Measurements from ENCODE around the gene TUBA3D.
"Not testable (repeated sequence)": the region's sequence is repeated elsewhere in the genome, so short reads cannot be mapped to it uniquely, and the experiment has no call there.

The TUBA3D gene

GRCh38 chr2:131519466-131519865 lies 43.5 kb downstream of the TUBA3D start:
- TF ChIP-seq EZH2phosphoT487 (IDR thresholded peaks at IDR 0.05; ENCODE audit: low read length): no peak
- no peak for TF ChIP-seq CTCF (IDR thresholded peaks at IDR 0.05; ENCODE audit: low read length)

GRCh38 chr2:131519871-131520470 lies 44.1 kb downstream of the TUBA3D start:
- not testable (repeated sequence) for H3K36me3 ChIP-seq (replicated peaks; ENCODE audit: insufficient read depth, low read length)

More at GRCh38 chr2:131519466-131519865, 43.5 kb downstream of the TUBA3D start:
- no peaks in the 10 kb centered on the region for H3K27me3 ChIP-seq (replicated peaks; ENCODE audit: insufficient read depth, low read length)
- H3F3A ChIP-seq (ENCODE audit: insufficient read depth, low read length): no peaks in the 10 kb centered on the region
- no peaks in the 10 kb centered on the region for H3K9me3 ChIP-seq (replicated peaks; ENCODE audit: insufficient read depth, low read length)
- no peak for DNase-seq
- no peaks in the 10 kb centered on the region for H3K9me2 ChIP-seq (replicated peaks; ENCODE audit: insufficient read depth, low read length)
- no peaks in the 10 kb centered on the region for H3K36me3 ChIP-seq (replicated peaks; ENCODE audit: insufficient read depth, low read length)
- H4K20me1 ChIP-seq (ENCODE audit: insufficient read depth, low read length): no peaks in the 10 kb centered on the region
- no peak overlapping the region for H3K9ac ChIP-seq (ENCODE audit: low read length)
- no peak overlapping the region for H3K4me3 ChIP-seq (ENCODE audit: low read length)
- no peaks in the 10 kb centered on the region for H3K79me2 ChIP-seq (ENCODE audit: low read length)
- no peak overlapping the region for H2AFZ ChIP-seq (ENCODE audit: low read length)
- no peaks in the 10 kb centered on the region for H3K4me1 ChIP-seq (ENCODE audit: low read length)
- H3K4me2 ChIP-seq (ENCODE audit: low read depth, low read length): no peak overlapping the region
- H3K27ac ChIP-seq (ENCODE audit: low read length): no peak overlapping the region

GRCh38 chr2:131520526-131520925 lies 44.6 kb downstream of the TUBA3D start:
- H2AFZ ChIP-seq (ENCODE audit: low read length): no peak overlapping the region
- no peaks in the 10 kb centered on the region for H3K9me3 ChIP-seq (replicated peaks; ENCODE audit: insufficient read depth, low read length)
- H3K36me3 ChIP-seq (replicated peaks; ENCODE audit: insufficient read depth, low read length): no peaks in the 10 kb centered on the region
- no peaks in the 10 kb centered on the region for H3K9me2 ChIP-seq (replicated peaks; ENCODE audit: insufficient read depth, low read length)
- no peak for DNase-seq
- TF ChIP-seq EZH2 (optimal IDR thresholded peaks at IDR 0.05; ENCODE audit: low read depth, low read length): no peak
- TF ChIP-seq EZH2phosphoT487 (IDR thresholded peaks at IDR 0.05; ENCODE audit: low read length): no peak
- TF ChIP-seq CTCF (IDR thresholded peaks at IDR 0.05; ENCODE audit: low read length): no peak
- no peak overlapping the region for H3K27ac ChIP-seq (ENCODE audit: low read length)
- H3F3A ChIP-seq (ENCODE audit: insufficient read depth, low read length): no peaks in the 10 kb centered on the region
- no peaks in the 10 kb centered on the region for H3K79me2 ChIP-seq (ENCODE audit: low read length)
- no peaks in the 10 kb centered on the region for H4K20me1 ChIP-seq (ENCODE audit: insufficient read depth, low read length)
- no peak overlapping the region for H3K4me2 ChIP-seq (ENCODE audit: low read depth, low read length)
- no peak overlapping the region for H3K4me3 ChIP-seq (ENCODE audit: low read length)
- no peak overlapping the region for H3K9ac ChIP-seq (ENCODE audit: low read length)
- no peaks in the 10 kb centered on the region for H3K4me1 ChIP-seq (ENCODE audit: low read length)
- no peaks in the 10 kb centered on the region for H3K27me3 ChIP-seq (replicated peaks; ENCODE audit: insufficient read depth, low read length)

More at GRCh38 chr2:131519871-131520470, 44.1 kb downstream of the TUBA3D start:
- H3F3A ChIP-seq (ENCODE audit: insufficient read depth, low read length); H3K27ac ChIP-seq (ENCODE audit: low read length); H3K9ac ChIP-seq (ENCODE audit: low read length); DNase-seq; H3K9me3 ChIP-seq (replicated peaks; ENCODE audit: insufficient read depth, low read length); H3K9me2 ChIP-seq (replicated peaks; ENCODE audit: insufficient read depth, low read length); H3K4me3 ChIP-seq (ENCODE audit: low read length); H3K4me1 ChIP-seq (ENCODE audit: low read length); H4K20me1 ChIP-seq (ENCODE audit: insufficient read depth, low read length); H3K4me2 ChIP-seq (ENCODE audit: low read depth, low read length); H3K79me2 ChIP-seq (ENCODE audit: low read length); H2AFZ ChIP-seq (ENCODE audit: low read length); H3K27me3 ChIP-seq (replicated peaks; ENCODE audit: insufficient read depth, low read length): not testable (repeated sequence)

GRCh38 chr2:131521524-131521923 lies 45.6 kb downstream of the TUBA3D start:
- H3K9ac ChIP-seq (ENCODE audit: low read length); H3K9me3 ChIP-seq (replicated peaks; ENCODE audit: insufficient read depth, low read length): not testable (repeated sequence)

More at GRCh38 chr2:131521524-131521923, 45.6 kb downstream of the TUBA3D start:
- not testable (repeated sequence) for H3K27ac ChIP-seq (ENCODE audit: low read length); H3K4me3 ChIP-seq (ENCODE audit: low read length); H3K36me3 ChIP-seq (replicated peaks; ENCODE audit: insufficient read depth, low read length); DNase-seq; H3K27me3 ChIP-seq (replicated peaks; ENCODE audit: insufficient read depth, low read length); H2AFZ ChIP-seq (ENCODE audit: low read length); H3F3A ChIP-seq (ENCODE audit: insufficient read depth, low read length); H4K20me1 ChIP-seq (ENCODE audit: insufficient read depth, low read length); H3K4me1 ChIP-seq (ENCODE audit: low read length); H3K79me2 ChIP-seq (ENCODE audit: low read length); H3K9me2 ChIP-seq (replicated peaks; ENCODE audit: insufficient read depth, low read length); H3K4me2 ChIP-seq (ENCODE audit: low read depth, low read length)

All from MM.1S (cell line).